ENCODE data around the gene HSD17B1.

DNA sequence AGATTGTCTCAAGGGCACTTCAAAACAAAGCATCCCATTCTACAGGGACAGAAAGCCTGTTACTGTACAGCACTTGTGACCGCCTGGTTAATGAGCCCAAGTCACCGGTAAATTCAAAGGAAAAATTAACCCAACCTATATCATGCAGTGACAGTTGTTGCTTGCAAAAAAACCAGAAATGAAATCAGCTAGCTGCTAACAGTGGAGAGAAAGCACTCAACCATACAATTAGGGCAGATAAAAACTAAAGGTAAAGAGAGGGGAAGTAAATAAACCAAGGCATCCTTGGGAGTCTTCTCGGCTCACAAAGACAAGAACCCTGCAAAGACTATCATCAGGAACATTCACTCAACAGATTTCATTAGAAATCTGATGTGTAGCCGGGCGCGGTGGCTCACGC is 50.6 kb downstream of the HSD17B1 start:
- TF ChIP-seq CTCF (IDR thresholded peaks at IDR 0.05) (no peak), POLR2A (IDR thresholded peaks at IDR 0.05) (no peak)
